Urothelium cell line (cell line): ENCODE results near the gene LRFN3.
"Not testable (repeated sequence)": the region's sequence is repeated elsewhere in the genome, so short reads cannot be mapped to it uniquely, and the experiment has no call there.

Source experiments
- DNase-seq: peaks from one replicate; pipeline ENCODE4 v3.0.0; 2011; ENCODE audit warnings: low spot score, mixed read lengths
- FAIRE-seq: peaks from 2 replicates; lab custom pipeline; 2011; peaks lifted over from hg19 to GRCh38; lab: Jason Lieb, UNC

Gene LRFN3

GRCh38 chr19:35904311-35905068 is 31.7 kb upstream of the LRFN3 start:
- FAIRE-seq (no peak), DNase-seq (no peak)

GRCh38 chr19:35905178-35905727 is 30.9 kb upstream of the LRFN3 start:
- FAIRE-seq (no peak), DNase-seq (no peak)

GRCh38 chr19:35907377-35907745 is 28.8 kb upstream of the LRFN3 start:
- no peak for FAIRE-seq
- no peak for DNase-seq

GRCh38 chr19:35908010-35908441 is 28.1 kb upstream of the LRFN3 start, which contains the start of gene TYROBP:
TYROBP (minus strand) TSS chr19:35908295; CDS start chr19:35908228, 67 bp downstream.
- DNase-seq (no peak), FAIRE-seq (no peak)

- DNase-seq (no peak), FAIRE-seq (no peak)
Observed at GRCh38 chr19:35908973-35909683, 27.0 kb upstream of the LRFN3 start.

- FAIRE-seq = no peak
- no peak for DNase-seq
Observed at GRCh38 chr19:35909684-35910035, 26.5 kb upstream of the LRFN3 start.

- not testable (repeated sequence) for DNase-seq, FAIRE-seq
Observed at GRCh38 chr19:35910355-35910754, 25.8 kb upstream of the LRFN3 start.

GRCh38 chr19:35911173-35911572 is 25.0 kb upstream of the LRFN3 start:
- FAIRE-seq (no peak), DNase-seq (no peak)

GRCh38 chr19:35911790-35912189 is 24.4 kb upstream of the LRFN3 start:
- peak; percentile 80 for DNase-seq
- no peak for FAIRE-seq

GRCh38 chr19:35913589-35913988 is 22.6 kb upstream of the LRFN3 start:
- FAIRE-seq (no peak), DNase-seq (no peak)

- FAIRE-seq (no peak), DNase-seq (no peak)
Observed at GRCh38 chr19:35915443-35915842, 20.7 kb upstream of the LRFN3 start.

- no peak for FAIRE-seq
- DNase-seq = no peak
Observed at GRCh38 chr19:35919306-35919705, 16.9 kb upstream of the LRFN3 start.

- no peak for DNase-seq
- no peak for FAIRE-seq
Observed at GRCh38 chr19:35921012-35921411, 15.2 kb upstream of the LRFN3 start.

- DNase-seq = no peak
- no peak for FAIRE-seq
Observed at GRCh38 chr19:35925501-35925900, 10.7 kb upstream of the LRFN3 start.

- no peak for FAIRE-seq
- no peak for DNase-seq
Observed at GRCh38 chr19:35928507-35928906, 7.7 kb upstream of the LRFN3 start.

GRCh38 chr19:35929876-35930275 is 6.3 kb upstream of the LRFN3 start:
- DNase-seq = no peak
- FAIRE-seq = no peak

- peak; percentile 98 for DNase-seq
Observed at GRCh38 chr19:35931161-35931873, 4.9 kb upstream of the LRFN3 start.

GRCh38 chr19:35931874-35932202 is 4.3 kb upstream of the LRFN3 start:
- DNase-seq = no peak

More at GRCh38 chr19:35931161-35931873, 4.9 kb upstream of the LRFN3 start:
- peak; percentile 99 for FAIRE-seq

GRCh38 chr19:35932291-35932936 is 3.8 kb upstream of the LRFN3 start:
- no peak for DNase-seq
- no peak for FAIRE-seq

More at GRCh38 chr19:35931874-35932202, 4.3 kb upstream of the LRFN3 start:
- no peak for FAIRE-seq

- no peak for DNase-seq
- FAIRE-seq = no peak
Observed at GRCh38 chr19:35936738-35937268, 629 bp downstream of the LRFN3 start.
